ENCODE results near the gene GAS7.
"Not testable (repeated sequence)": the region's sequence is repeated elsewhere in the genome, so short reads cannot be mapped to it uniquely, and the experiment has no call there.

The GAS7 gene

DNA sequence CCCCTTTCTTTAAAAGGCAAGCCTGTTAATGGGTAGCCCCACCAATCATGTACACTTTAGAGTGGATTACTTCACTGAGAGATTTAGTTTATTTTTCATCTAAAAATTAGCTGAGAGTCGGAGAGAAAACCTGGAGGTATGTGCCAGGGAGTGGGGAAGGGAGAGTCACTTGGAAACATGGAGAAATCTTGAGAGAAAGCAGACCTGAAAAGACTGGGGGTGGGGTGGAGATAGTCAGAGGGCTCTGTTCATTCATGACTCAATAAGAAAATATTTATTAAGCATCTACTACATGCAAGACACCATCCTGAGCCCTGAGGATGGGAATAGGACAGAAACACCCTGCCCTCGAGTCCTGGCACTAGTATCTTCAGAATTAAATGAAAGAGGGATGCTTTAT lies 265.9 kb downstream of the GAS7 start:
- no peak for DNase-seq

DNA sequence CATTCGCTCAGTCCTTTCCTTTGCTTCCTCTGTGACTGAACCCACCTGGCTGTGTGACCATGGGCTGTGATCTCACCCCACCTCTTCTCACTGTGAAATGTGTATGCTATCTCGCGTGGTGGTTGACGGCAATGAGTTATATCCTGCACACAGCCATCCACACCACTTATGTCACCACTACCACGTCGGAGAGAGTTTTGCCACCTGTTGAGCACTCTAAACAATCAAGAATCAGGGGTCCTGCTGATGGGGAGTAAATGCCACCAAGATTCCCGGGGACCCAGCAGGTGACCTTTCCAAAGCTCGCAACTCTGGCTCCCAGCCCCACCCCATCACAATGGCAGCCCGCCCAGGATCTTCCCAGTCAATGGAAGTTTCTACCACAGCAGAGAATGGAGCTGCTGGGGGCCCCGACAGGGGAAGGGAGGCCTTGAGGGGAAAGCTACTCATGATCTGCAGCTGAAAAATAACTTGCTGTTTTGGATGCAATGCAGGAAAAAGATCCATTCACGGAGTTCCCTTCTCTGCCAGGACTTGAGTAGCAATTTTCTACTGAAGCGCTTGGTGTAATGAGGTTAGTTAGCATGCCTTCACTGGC lies 267.2 kb downstream of the GAS7 start:
- DNase-seq: no peak

DNA sequence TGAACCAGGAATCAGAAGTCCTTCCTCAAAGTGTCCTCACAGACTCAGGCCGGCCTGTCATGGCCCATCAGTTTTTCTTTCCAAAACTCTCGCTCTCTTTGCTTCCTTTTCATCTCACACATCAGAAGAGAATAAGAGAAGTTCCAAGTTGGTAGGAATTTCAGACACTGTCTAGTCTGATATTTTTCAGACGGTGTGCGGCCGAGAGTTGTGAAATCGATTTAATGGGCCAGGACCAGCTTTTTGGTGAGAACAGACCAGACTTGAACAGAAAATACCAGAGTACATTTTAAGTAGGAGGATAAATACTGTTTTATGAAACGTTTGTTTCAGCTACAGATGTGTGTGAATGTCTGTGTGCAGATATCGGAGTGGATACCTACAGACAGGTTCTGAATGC lies 268.5 kb downstream of the GAS7 start:
- no peak for DNase-seq

DNA sequence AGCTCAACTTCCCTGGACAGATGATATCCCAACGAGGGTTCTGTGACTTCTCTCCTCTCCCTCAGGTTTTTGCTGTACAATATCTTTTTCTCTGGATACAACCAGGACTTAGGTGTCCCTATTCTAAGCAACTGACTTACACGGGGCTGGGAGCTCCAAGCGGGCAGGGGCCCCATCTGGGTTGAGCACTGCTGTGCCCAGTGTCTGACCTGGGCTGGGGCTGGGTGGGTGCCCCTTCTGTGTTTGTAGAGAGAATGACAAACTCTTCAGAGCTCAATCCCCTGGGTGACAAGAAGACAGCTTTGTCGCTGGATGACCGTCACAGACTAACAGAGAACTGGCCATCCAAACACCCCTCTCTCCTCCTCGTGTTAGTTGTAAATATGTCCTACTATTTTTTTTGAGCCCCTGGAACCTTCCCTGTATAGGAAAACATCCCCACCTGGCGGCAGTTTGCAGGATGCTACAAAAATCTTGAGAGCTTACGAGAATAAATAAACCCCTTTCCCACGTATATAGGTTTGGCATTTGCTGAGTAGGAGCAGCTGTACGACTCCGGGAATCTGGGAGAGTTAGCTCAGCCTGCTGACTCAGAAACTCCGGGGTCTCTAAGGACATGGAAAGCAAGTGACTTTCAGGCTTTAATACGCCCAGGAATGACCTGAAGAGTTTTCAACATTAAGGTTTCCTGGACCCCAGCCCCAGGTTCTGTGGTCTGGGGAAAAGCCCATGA lies 269.6 kb downstream of the GAS7 start:
- DNase-seq: no peak

DNA sequence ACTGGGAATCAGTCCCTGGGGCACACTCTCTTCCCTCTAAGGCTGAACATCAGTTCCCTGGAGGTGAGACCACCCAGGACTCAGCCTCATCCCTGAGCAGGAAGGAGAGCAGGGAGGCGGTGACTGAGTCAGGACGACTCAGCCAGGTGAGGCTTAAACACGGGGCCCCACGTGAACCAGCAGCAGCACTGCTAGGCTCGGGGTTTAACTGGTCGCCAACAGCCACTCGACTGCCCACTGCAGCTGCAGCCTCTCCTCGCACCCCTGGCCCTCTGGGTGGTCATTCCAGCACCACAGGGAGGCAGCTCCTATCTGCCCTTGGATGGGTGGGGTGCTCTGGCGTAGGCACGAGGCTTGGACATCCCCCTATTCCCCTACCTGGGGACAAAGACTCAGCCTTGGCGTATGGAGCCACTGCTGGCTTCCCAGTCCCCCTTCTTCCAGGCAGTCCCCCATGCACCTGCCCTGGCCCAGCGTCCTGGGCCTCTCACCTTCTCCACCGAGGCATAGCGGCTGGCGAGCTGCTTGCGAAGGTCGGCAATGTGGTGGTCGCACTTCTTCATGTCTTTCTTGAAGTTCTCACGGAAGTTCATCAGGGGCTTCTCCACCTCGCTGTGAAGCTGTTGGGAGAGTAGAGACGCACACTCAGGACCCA lies 272.1 kb downstream of the GAS7 start:
- no peak for DNase-seq

DNA sequence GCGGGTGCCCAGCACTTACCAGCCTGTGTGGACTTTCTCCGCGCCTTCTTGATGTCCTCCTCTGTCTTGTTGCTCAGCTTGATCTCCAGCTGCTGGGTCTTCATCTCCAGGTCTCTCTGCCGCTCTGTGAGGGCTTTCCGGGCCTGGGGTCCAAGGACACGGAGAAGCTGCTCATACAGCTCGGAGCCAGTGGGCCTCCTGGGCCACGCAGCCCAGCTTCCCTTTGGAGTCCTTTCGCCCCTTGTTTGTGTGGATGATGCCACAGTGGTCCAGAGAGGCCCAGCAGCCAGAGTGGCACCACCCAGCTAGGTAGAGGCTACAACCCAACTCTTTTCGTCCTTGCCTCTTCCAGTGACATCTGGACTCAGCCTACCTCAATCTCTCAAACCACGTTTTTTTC lies 272.9 kb downstream of the GAS7 start:
- DNase-seq: no peak

DNA sequence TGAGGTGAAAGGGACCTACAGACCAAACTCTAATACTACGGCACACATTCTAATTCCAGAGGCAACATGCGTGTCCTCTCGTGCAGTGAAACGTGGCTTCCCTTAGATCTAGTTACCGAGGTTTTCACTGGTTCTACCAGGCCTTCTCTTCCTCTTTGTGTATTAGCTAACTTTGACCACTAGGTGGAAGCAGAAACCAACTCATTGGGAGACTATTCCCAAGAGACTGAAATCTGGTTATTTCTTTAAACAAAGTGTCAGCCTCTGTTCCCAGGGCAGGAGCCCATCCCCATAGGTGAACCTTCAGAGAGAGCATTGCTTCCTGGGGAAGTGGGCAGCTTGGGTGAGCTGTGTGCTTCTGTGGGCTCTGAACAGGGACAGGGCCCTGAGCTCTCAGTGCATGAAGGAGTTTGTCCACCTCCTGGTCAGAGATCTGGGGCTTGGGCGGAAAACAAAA lies 273.6 kb downstream of the GAS7 start:
- peak; percentile 23 for DNase-seq

DNA sequence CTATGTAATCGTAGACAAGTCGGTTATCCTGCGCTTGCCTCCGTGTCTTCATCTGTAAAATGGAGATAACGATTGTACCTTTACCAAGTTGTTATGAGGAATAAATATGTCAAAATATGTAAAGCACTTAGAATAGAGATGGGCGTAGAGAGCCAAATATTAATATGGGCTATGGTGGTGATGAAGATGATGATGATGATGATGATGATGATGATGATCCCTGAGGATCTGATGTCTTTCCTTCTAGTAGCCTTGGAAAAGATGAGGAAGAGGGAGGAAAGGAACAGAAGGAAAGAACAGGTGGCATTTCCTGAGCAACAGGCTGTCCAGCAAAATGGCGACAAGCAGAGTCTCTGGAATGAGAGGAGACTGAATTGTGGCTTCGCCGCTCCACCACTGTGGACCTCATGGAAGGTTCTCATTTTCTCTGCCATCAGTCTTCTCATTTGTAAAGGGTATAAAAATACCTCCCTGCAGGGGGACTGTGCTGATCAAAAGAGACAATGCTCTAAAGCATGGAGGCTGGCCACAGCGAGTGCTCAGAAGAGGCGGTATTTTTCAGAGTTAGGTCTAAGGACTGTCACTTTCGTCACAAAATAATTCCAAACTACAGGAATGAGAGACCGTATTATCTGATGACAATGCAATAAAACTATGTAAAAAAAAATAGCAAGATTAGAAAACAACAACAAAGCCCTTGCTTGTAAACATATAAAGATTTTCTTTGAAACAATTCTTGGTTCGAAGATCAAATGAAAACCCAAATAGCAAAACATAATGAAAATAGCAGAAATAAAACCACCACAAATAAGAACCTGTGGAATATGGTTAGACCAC lies 276.2 kb downstream of the GAS7 start:
- no peak for DNase-seq

DNA sequence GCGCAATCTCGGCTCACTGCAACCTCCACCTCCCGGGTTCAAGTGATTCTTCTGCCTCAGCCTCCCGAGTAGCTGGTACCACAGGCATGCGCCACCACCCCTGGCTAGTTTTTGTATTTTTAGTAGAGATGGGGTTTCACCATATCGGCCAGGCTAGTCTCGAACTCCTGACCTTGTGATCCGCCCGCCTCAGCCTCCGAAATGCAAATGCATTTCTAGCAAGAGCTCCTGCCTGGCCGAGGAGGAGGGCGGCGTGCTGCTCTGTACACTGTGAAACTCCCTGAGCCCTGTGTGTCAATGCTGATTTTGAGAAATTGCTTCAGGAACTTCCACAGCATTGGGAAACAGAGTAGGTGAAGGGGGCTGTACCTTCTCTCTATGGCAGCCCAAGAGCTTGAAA lies 277.2 kb downstream of the GAS7 start:
- not testable (repeated sequence) for DNase-seq

DNA sequence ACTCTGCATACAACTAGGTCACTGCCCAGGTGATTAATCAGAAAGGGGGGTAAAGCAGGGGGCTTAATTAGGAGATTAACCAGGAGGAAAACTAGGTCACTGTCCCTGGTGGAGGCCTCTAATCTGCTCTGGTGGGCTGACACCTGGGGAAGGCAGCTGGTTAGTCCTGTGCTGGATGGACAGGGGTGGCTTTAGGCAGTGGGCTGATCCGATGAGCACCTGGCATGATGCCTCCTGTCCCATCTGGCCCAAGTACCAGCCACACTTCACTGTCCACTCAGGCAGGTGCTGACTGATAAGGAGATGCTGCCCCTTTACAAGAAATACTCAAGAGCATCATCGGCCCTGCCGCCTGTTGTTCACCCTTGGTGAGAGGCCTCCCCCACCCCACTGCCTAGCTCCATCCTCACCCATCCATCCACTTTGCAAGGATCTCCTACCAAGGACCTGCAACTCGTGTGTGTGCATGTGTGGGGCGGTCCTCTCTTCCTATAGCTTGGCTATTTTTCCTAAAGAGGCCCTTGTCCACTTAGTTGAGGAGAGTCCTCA lies 279.5 kb downstream of the GAS7 start:
- no peak for DNase-seq

DNA sequence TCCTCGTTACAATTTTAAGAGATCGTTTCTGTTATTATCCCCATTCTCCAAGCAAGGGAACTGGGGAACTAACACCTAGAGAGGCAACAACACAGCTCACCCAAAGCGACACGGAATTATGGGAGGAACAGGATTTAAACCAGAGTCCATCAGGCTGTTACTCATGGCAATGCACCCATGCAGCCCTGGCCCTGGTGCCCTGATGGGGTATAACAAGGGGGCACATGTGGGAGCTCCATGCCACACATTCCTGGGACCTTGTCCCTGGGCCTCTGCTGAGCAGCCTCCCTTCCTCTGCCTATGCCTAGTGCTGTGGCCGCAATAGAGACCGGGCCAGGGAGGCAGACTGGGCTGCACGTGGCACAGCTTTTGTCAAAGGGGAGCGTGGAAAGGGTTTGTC lies 280.1 kb downstream of the GAS7 start:
- no peak for DNase-seq

DNA sequence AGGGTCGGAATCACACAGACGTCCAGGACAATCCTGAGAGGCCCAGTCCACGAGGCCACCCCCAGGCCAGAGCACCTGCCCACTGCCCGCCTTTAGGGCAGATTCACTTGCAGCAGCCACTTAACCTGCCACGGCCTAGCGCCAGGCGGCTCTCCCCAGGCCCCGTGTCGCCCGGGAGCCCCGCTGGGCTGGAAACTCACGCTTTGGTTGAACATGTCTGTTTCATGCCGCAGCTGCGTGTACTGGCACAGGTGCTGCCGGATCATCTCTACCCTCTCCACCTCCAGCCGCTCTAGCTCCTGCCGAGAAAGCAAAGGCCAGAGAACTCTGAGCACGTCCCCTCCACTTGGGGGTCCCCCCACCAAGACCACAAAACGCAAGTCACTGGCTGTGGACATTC lies 280.6 kb downstream of the GAS7 start:
- no peak for DNase-seq

DNA sequence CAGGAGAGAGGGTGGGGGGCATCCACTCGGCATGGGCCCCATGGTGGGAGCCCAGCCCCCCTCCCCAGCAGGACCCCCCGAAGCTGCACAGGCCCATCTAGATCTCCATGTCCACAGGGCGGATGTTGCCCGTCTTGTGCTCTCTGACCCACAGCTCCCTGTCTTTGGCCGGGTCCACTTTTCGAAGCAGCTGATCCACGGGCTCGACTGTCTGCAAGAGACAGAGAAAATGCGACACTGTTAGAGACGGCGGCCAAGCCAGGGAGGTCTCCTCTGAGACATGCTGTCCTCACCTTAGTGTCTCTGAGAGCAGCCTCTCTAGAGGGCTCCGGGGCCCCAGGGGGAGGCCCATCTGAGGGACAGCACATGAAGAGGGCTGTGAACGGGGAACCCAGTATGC lies 281.3 kb downstream of the GAS7 start:
- no peak for DNase-seq

DNA sequence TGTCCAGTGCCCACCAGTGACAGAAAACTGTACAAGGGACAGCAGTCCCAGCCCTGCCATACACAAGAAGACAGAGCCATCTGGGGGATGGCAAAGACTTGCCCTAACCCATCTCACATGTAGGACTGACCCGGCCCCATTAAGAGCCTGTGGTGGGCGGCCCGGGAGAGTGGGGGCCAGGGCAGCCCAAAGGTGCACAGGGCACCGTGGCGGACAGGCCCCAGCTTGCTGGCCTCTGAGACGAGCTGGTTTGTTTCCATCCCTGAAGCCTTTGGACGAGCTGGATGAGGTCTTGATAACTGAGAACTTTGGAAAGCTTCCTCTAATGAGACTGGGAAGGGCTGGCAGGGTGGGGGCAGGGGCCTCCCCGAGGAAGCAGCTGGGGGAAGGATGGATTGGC lies 282.3 kb downstream of the GAS7 start:
- DNase-seq: no peak

DNA sequence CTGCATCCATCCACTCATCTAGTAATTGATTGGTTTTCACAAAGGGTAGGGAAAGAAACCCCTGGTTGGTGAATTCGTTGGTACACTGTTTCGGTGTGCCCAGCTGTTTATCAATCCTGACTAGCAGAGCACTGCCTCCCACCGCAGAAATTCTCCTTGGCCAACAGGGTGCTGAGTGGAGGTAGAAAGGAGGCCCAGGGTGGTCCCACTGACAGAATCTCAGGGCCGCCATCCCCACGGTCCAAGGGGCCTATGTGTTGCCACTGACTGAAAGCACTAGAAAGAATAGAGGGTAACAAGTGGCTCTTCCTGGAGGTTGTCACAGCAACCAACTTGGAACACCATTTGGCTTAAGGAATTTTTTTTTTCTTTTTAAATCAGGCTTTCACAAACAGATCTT lies 284.9 kb downstream of the GAS7 start:
- no peak for DNase-seq

DNA sequence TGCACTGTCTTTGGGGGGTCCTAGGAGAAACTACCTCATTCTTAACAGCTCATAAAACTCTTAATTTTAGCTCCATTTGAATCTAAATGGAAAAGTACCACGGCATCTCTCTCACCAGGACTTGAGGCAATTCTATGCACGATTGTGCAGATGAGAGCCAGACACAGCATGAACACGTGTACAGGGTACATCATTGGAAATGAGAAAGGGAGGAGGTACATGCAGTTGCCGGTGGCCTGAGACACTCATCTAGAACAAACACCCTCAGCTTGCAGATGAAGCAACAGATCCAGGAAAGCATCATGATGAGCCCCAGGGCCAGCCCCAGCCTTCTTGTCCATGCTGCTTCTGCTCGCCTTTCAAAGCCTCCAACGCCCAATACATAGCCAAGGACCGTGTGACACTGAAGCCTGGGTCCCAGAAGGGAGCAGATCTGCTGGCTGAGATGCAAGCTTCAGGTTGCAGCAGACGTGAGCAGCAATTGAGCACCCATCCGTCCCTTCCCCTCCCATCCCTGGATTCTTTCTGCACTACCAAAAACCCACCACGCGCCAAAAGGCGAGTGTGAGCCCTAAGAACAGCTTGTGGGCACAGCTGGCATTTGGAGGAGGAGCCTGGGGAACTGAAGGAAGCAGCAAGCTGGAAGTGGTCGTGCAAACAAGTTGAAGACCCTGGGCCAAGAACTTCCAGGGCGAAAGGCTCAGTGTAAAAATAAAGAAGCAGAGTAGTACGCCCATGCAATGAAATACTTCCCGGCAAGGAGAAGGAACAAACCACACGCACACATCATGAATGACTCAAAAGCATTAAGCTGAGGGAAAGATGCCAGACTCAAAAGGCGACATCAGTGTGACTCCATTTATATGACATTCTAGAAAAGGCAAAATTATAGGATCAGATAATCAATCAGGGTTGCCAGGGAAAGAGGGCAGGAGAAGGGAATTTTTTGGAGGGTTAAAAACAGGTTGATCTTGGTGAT lies 286.0 kb downstream of the GAS7 start:
- DNase-seq: no peak

DNA sequence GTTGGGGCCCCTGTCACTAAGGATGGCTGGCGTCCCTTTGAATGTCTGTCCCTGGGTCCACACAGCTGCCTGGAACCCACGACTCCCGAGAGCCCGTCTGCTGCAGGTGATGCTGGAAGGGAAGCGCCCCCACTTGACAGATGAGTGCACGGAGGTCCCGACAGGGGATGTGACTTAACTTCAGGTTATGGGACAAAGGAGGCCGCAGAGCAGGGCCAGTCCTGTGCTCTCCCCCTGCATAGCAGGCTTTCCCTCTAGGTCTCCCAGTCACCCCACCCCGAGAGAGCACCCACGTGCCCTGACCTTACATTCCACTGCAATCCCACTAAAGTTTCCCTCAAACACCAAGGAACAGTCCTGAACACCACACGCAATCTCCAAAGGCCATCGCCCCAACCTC lies 287.3 kb downstream of the GAS7 start:
- no peak for DNase-seq

DNA sequence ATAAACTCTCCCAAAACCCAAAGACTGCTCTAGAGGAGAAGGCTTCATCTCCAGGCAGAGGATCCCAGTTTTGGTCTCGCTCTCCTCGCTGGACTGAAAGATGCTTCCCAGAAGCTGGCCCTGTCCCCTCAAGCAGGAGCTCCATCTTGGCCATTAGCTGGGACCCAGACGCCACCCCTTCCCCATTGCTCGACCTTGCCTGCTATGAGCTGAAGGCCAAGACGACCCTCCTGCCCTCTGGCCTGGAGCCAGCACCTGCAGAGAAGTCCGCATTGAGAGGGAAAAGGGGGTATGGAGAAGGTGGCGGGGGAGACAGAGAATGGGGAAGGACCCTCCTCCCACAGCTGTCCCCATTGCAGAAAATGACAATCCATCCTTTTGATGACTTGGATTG lies 289.8 kb downstream of the GAS7 start:
- no peak for DNase-seq

DNA sequence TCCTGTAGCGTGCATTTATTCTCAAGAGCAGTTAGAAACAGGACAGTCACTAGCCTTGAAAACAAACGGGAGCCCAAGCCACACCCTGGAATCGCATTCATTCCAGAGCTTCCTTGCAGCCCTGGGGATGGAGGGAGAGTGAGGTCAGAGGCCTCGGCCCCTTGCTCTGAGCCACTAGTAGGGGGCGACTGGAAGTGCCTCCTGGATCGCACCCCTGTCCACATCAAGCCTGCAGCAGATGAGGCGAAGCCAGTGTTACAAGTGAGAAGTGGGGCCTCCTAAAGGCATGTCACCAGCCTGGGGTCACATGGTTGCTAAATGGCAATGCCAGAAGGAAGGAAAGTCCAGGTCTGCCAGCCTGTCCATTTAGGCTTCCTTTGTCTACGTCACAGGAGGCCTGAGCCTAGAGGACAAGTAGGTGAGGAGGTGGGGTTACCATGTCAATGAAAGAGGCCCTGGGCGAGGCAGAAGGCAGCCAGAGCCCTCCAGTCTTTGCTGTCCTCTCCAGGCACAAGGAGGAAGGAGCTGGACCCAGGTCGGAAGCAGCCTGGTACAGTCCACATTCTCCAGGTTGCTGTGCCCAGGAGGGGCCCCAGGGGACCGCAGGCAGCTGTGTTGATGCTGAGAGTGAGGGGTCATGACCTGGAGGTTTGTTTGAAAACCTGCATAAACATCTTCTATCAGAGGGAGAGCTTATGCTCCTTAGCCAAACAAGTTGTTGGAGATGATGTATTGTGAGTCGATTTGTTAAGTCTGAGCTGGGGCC lies 290.3 kb downstream of the GAS7 start:
- no peak for DNase-seq

DNA sequence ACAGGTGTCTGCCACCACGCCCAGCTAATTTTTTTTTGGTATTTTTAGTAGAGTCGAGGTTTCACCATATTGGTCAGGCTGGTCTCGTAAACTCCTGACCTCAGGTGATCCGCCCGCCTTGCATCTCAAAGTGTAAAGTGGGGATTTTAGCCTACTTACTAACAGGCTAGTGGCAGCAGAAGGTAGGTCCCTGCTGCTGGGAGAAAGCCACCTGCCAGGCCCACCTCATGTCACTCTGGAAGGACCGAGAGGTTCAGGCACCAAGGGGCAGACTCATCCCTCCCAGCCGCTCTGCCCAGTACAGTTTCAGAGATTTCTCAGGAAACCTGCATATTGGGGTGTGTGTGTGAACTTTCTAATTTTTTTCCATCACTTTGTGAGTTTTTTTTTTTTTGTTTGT lies 291.3 kb downstream of the GAS7 start:
- no peak for DNase-seq

DNA sequence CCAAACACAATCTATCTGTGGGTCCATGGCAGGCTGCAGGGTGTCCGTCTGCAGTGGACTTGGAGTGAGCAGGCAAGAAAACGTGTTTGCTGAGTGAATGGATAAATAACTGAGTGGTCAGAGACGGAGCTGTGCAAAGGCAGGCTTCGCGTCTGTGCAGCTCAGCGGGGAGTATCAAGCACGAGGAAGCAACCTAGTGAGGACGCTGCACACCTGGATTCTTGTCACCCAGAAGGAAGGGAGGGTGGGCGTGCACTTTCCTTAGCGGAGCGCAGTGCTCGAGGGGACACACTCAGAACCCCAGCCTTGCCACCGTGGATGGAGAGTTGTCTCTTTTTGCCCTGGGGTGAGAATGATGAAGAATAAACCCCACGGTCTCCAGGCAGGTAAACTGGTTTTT lies 291.8 kb downstream of the GAS7 start:
- no peak for DNase-seq
